C4-2B (cell line): ENCODE measurements around the gene TPSD1.

Source experiments
- ZFX ChIP-seq: fragments of 450-650 bp; IDR thresholded peaks from 2 replicates; pipeline ENCODE4 v1.6.1; 2017
- TF ChIP-seq, protein P1 (sequence below): fragments of 450-650 bp; conservative IDR thresholded peaks from 2 replicates; pipeline ENCODE4 v1.5.1; 2017; ENCODE audit warnings: mild to moderate bottlenecking

- TF ChIP-seq, protein P1, sequence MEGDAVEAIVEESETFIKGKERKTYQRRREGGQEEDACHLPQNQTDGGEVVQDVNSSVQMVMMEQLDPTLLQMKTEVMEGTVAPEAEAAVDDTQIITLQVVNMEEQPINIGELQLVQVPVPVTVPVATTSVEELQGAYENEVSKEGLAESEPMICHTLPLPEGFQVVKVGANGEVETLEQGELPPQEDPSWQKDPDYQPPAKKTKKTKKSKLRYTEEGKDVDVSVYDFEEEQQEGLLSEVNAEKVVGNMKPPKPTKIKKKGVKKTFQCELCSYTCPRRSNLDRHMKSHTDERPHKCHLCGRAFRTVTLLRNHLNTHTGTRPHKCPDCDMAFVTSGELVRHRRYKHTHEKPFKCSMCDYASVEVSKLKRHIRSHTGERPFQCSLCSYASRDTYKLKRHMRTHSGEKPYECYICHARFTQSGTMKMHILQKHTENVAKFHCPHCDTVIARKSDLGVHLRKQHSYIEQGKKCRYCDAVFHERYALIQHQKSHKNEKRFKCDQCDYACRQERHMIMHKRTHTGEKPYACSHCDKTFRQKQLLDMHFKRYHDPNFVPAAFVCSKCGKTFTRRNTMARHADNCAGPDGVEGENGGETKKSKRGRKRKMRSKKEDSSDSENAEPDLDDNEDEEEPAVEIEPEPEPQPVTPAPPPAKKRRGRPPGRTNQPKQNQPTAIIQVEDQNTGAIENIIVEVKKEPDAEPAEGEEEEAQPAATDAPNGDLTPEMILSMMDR, result no peak
- TF ChIP-seq ZFX, result no peak
Measured at GRCh38 chr16:1214719-1215118, 41.1 kb upstream of the TPSD1 start.
